Right lobe of liver (tissue), 4 donors: Measurements from ENCODE around the gene PIGT.

Experiments
- CTCF ChIP-seq, 4 donors: fragments of 200-600 bp in 3 of 4; fragments of 450-650 bp in 1 of 4; IDR thresholded peaks; one replicate each; pipeline versions ENCODE4 v1.5.1 to v1.8.0; 2016 to 2022; ENCODE audit warnings: antibody characterized with exemption in 4 of 4, mild to moderate bottlenecking in 2 of 4
- POLR2A ChIP-seq: fragments of 450-650 bp; IDR thresholded peaks from one replicate; pipeline ENCODE4 v1.6.1; 2017; ENCODE audit warnings: antibody characterized with exemption, mild to moderate bottlenecking
- donor health status: DM: no; HTN: no; CAD: no.
- donor health status: DM: no; HTN: no; CAD: no.
- donor health status: DM: no; HTN: yes; CAD: no.

- TF ChIP-seq POLR2A = no peak
- no peak for TF ChIP-seq CTCF (IDR thresholded peaks at IDR 0.05)
These were observed 41.0 kb upstream of the PIGT start for GRCh38 chr20:45374966-45375365.
